ENCODE results near the gene CDK9. TPM values are rescaled to one million over a fixed set of nuclear protein-coding genes. Genes with fewer than 3 reads are reported as not detected.
"Not testable (repeated sequence)": the region's sequence is repeated elsewhere in the genome, so short reads cannot be mapped to it uniquely, and the experiment has no call there.

The CDK9 gene
- total RNA-seq, 3 donors from 2014 or later: 60.0 to 70.4 (median 63.9) TPM

DNA sequence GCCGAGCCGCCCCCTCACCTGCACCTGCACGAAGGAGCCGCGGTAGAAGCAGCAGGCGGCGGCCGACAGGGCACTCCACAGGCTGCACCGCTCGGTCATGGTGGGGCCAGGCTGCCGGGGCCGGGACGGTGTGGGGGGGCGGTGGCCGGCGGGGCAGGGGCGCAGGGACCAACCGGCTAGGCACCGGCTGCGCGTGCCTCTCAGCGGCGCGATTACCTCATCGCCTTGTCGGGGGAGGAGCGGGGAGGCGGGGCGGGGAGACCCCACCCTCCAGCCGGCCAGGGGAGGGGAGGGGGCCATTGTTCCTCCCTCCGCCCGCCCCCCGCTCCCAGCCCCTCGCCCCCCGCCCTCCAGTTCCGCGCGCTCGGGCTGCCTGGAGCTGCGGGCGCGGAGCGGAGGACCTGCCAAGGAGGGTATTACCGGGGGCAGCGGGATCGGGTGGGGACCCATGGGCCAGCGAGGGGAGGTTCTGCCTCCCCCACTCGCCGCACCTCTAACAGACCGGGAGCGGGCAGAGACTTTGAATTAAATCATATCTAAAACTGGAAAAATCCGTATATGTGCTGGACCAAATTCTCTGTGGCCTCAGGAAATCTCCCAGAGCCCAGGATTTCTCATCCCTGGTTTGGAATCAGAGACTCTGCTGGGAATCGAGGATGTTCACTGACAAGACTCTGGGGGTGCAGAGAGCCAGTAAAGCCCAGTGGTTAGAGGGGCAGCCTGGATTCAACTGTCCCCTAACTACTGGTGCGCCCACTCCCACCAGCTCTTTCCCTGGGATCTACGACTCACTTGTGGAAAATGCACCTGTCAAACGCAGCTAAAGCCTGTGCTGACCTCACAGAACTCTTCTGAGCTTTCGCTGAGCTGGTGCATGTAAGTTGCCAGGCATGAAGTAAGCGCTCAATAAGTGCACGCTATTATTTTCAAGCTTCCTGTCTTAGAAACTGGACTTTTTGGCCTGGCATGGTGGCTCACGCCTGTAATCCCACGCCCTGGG is 30.5 kb upstream of the CDK9 start:
- peak overlapping the region; percentile 1 to 59 (median 26) for H3K4me3 ChIP-seq
- H3K27me3 ChIP-seq: peaks cover 4 to 31% of the 10 kb centered on the region in 2 donors
- no peak for TF ChIP-seq POLR2A (IDR thresholded peaks at IDR 0.05)
- TF ChIP-seq POLR2AphosphoS5 (IDR thresholded peaks at IDR 0.05): no peak
- TF ChIP-seq, protein P1, sequence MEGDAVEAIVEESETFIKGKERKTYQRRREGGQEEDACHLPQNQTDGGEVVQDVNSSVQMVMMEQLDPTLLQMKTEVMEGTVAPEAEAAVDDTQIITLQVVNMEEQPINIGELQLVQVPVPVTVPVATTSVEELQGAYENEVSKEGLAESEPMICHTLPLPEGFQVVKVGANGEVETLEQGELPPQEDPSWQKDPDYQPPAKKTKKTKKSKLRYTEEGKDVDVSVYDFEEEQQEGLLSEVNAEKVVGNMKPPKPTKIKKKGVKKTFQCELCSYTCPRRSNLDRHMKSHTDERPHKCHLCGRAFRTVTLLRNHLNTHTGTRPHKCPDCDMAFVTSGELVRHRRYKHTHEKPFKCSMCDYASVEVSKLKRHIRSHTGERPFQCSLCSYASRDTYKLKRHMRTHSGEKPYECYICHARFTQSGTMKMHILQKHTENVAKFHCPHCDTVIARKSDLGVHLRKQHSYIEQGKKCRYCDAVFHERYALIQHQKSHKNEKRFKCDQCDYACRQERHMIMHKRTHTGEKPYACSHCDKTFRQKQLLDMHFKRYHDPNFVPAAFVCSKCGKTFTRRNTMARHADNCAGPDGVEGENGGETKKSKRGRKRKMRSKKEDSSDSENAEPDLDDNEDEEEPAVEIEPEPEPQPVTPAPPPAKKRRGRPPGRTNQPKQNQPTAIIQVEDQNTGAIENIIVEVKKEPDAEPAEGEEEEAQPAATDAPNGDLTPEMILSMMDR (IDR thresholded peaks at IDR 0.05): no peak
- peak overlapping the region in 1 of 2 donors; percentile 55 for H3K27ac ChIP-seq
- no peaks in the 10 kb centered on the region for H3K36me3 ChIP-seq
- no peaks in the 10 kb centered on the region for H3K9me3 ChIP-seq
- intact Hi-C loops (cut with DNase I; ENCODE audit: low total_unique reads): no loop called here
- DNase-seq (ENCODE audit: low spot score in 2 of 2): no peak
- H3K4me1 ChIP-seq: peaks cover 3 to 4% of the 10 kb centered on the region in 2 donors

DNA sequence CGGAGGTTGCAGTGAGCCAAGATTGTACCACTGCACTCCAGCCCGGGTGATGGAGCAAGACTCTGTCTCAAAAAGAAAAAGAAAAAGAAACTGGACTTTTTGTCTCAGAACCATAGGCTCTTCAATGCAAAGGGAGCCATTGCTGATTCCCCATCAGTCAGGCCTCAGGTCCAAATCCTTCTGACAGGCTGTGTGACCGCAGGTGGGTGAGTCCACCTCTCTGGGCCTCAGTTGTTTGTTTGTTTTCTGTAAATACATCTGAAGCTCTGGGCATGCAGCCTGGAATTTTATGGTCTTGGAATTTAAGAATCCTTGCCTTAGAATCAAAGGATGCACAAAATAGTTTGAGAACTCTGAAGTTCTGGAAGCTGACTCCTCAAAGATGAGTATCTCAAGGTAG is 29.6 kb upstream of the CDK9 start:
- H3K27me3 ChIP-seq: peaks cover 4 to 31% of the 10 kb centered on the region in 2 donors
- no peak for DNase-seq (ENCODE audit: low spot score in 2 of 2)
- H3K4me1 ChIP-seq: peaks cover 3 to 4% of the 10 kb centered on the region in 2 donors
- H3K4me3 ChIP-seq: no peak overlapping the region
- H3K9me3 ChIP-seq: no peaks in the 10 kb centered on the region
- no peak overlapping the region for H3K27ac ChIP-seq
- intact Hi-C loops (cut with DNase I; ENCODE audit: low total_unique reads): no loop called here
- no peaks in the 10 kb centered on the region for H3K36me3 ChIP-seq
- TF ChIP-seq, protein P1 (IDR thresholded peaks at IDR 0.05): no peak
- no peak for TF ChIP-seq POLR2AphosphoS5 (IDR thresholded peaks at IDR 0.05)
- TF ChIP-seq POLR2A (IDR thresholded peaks at IDR 0.05): no peak

DNA sequence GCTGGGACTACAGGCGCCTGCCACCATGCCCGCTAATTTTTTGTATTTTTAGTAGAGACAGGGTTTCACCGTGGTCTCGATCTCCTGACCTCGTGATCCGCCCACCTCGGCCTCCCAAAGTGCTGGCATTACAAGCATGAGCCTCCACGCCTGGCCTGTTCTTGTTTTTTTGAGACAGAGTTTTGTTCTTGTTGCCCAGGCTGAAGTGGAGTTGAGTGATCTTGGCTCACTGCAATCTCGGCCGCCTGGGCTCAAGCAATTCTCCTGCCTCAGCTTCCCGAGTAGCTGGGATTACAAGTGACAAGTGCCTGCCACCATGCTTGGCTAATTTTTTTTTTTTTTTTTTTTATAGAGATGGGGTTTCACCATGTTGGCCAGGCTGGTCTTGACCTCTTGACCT is 29.1 kb upstream of the CDK9 start:
- H3K36me3 ChIP-seq; H3K4me3 ChIP-seq; DNase-seq (ENCODE audit: low spot score in 2 of 2); H3K4me1 ChIP-seq; H3K9me3 ChIP-seq; H3K27ac ChIP-seq; intact Hi-C loops (cut with DNase I; ENCODE audit: low total_unique reads): not testable (repeated sequence)
- peaks cover 4 to 31% of the 10 kb centered on the region in 2 donors for H3K27me3 ChIP-seq

DNA sequence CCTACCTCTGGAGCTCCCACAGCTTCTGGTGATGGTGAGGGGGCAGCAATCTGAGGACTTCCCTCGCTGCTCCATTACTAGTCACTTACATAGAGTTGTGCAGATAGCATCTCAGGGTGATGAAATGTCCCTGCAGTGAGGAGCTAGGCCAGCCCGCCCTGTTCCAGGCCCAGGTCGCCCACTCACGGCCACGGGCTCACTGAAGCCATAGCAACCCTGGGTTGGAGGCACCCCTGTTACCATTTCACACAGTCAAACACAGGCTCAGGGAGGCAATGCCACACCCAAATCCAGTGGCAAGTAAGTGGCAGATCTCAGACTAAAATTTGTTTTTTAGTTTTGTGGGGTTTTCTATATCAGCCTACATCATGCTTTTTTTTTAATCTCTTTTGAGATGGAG is 27.0 kb upstream of the CDK9 start:
- intact Hi-C loops (cut with DNase I; ENCODE audit: low total_unique reads): no loop called here
- H3K4me3 ChIP-seq: no peak overlapping the region
- H3K27ac ChIP-seq: no peak overlapping the region
- TF ChIP-seq POLR2A (IDR thresholded peaks at IDR 0.05) (no peak), POLR2AphosphoS5 (IDR thresholded peaks at IDR 0.05) (no peak)
- TF ChIP-seq, protein P1 (IDR thresholded peaks at IDR 0.05): no peak
- H3K36me3 ChIP-seq: no peaks in the 10 kb centered on the region
- H3K27me3 ChIP-seq: peaks cover 4 to 25% of the 10 kb centered on the region in 2 donors
- no peak for DNase-seq (ENCODE audit: low spot score in 2 of 2)
- peaks cover 3 to 4% of the 10 kb centered on the region in 2 donors for H3K4me1 ChIP-seq
- no peaks in the 10 kb centered on the region for H3K9me3 ChIP-seq

DNA sequence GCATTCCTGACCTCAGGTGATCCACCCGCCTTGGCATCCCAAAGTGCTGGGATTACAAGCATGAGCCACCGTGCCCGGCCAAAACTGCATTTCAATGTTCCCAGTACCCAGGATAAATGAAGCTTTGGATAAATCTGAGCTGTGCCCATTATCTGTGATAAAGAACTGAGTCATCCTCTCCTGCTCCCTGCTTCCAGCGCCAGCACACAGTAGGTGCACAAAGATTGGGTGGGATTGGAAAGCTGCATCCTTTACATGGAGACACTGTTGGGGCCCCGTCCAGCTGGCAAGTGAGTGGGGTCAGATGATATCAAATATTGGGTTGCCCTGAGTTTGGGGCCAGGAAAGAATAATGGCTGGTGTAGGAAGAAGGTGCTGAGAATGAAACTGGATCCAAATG is 24.8 kb upstream of the CDK9 start:
- peaks cover 0 to 3% of the 10 kb centered on the region in 2 donors for H3K27me3 ChIP-seq
- TF ChIP-seq, protein P1 (IDR thresholded peaks at IDR 0.05): no peak
- TF ChIP-seq POLR2A (IDR thresholded peaks at IDR 0.05): no peak
- TF ChIP-seq POLR2AphosphoS5 (IDR thresholded peaks at IDR 0.05): no peak
- intact Hi-C loops (cut with DNase I; ENCODE audit: low total_unique reads): no loop called here
- no peak for DNase-seq (ENCODE audit: low spot score in 2 of 2)
- H3K4me3 ChIP-seq: no peak overlapping the region
- peak overlapping the region in 1 of 2 donors; percentile 84 for H3K27ac ChIP-seq
- no peaks in the 10 kb centered on the region for H3K36me3 ChIP-seq
- no peaks in the 10 kb centered on the region for H3K9me3 ChIP-seq
- H3K4me1 ChIP-seq: no peaks in the 10 kb centered on the region

Measured in breast epithelium (tissue), 4 donors.